Astrocyte of the spinal cord (primary cell): ENCODE measurements around the gene SLC36A2.

Experiments
- DNase-seq: peaks from one replicate; pipeline ENCODE4 v3.0.0; 2011; ENCODE audit warnings: low read depth, low spot score
- H3K4me3 ChIP-seq: 2 replicates; pipeline ENCODE4 v1.5.1; 2011; ENCODE audit warnings: low read depth, mild to moderate bottlenecking, low read length, moderate library complexity
- in situ Hi-C: cut with HindIII; loops from 2 replicates; pipeline ENCODE4 v1.10.0; 2017; ENCODE audit warnings: low sequenced_read_pairs
- TF ChIP-seq, protein P1 (sequence below): IDR thresholded peaks from 2 replicates; pipeline ENCODE4 v1.5.1; 2012; ENCODE audit warnings: low read depth, mild to moderate bottlenecking, low read length, inconsistent platforms

Gene SLC36A2

DNA sequence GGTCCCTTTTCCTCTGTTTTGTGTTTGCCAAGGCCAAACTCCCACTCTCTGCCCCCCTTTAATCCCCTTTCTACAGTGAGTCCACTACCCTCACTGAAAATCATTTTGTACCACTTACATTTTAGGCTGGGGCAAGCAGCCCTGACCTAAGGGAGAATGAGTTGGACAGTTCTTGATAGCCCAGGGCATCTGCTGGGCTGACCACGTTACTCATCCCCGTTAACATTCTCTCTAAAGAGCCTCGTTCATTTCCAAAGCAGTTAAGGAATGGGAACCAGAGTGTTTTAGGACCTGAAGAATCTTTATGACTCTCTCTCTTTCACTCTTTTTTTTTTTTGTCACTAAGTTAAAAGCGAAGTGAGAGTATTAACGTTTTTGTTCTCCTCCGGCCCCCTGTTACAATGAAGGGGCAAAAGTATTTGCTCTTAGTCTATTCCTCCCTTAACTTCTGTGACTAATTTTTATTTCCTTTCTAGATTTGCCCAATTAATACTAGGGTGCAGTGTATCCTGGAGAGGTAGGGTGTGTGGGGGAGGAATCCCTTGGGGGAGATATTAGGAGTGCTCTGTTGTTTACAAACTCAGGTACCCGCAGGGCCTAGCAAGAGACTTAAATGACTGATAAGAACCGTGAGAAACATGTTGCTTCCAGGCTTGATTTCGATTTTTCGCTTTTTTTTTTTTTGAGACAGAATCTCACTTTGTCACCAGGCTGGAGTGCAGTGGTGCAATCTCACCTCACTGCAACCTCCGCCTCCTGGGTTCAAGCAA is 79.7 kb downstream of the SLC36A2 start:
- in situ Hi-C loops = no loop called here
- TF ChIP-seq, protein P1, sequence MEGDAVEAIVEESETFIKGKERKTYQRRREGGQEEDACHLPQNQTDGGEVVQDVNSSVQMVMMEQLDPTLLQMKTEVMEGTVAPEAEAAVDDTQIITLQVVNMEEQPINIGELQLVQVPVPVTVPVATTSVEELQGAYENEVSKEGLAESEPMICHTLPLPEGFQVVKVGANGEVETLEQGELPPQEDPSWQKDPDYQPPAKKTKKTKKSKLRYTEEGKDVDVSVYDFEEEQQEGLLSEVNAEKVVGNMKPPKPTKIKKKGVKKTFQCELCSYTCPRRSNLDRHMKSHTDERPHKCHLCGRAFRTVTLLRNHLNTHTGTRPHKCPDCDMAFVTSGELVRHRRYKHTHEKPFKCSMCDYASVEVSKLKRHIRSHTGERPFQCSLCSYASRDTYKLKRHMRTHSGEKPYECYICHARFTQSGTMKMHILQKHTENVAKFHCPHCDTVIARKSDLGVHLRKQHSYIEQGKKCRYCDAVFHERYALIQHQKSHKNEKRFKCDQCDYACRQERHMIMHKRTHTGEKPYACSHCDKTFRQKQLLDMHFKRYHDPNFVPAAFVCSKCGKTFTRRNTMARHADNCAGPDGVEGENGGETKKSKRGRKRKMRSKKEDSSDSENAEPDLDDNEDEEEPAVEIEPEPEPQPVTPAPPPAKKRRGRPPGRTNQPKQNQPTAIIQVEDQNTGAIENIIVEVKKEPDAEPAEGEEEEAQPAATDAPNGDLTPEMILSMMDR = no peak
- no peak overlapping the region for H3K4me3 ChIP-seq
- no peak for DNase-seq
